GM13976 (cell line): ENCODE measurements around the gene PSKH1.

Experiments used
- DNase-seq: peaks from one replicate; pipeline ENCODE4 v3.0.0; 2012; ENCODE audit warnings: low spot score
- in situ Hi-C: fragments of 300-500 bp; cut with MboI; formaldehyde crosslinking; loops from one replicate; pipeline ENCODE4 v1.12.0; 2022; ENCODE audit warnings: low sequenced_read_pairs, mixed read lengths, inconsistent platforms; ENCODE audit not compliant: unreplicated experiment
- TF ChIP-seq, protein P1 (sequence below): IDR thresholded peaks from 2 replicates; pipeline ENCODE4 v1.5.1; 2012; ENCODE audit warnings: borderline replicate concordance, mild to moderate bottlenecking; ENCODE audit not compliant: insufficient read depth; ENCODE audit errors: extremely low read depth, missing control alignments, control extremely low read depth

The PSKH1 gene

DNA sequence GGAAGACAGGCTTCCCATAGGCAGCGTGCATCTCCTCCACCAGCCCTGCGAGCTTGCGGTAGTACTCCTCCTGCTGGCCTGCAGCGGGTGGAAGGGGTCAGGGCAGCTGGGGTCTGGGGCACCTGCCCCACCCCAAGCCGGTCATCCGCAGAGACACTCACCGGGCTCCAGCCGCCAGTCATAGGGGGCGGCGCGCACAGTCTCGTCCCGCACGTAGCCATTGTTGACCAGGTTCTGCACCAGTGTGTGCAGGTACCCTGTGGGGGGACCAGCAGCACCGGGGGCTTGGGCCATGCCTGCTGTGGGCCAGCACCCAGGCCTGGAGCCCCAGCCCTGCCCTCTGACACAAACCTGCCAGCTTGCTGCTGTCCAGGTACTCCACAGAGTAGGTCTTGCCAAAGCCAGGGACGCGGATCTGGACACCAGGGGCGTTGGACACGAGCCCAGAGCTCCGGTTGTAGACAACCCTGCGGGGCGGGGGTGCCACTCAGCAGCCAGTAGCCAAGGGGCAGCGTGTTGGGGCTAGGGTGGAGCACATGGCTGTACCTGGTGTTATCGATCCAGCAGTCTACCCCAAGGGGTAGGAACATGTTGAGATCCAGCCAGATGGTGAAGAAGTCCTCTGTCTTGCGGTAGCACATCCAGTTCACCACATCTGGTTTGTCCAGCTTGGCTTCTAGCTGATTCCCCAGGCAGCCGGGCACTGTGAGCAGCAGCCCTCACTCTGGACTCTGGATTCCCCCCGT, 49.6 kb downstream of the PSKH1 start:
- TF ChIP-seq, protein P1, sequence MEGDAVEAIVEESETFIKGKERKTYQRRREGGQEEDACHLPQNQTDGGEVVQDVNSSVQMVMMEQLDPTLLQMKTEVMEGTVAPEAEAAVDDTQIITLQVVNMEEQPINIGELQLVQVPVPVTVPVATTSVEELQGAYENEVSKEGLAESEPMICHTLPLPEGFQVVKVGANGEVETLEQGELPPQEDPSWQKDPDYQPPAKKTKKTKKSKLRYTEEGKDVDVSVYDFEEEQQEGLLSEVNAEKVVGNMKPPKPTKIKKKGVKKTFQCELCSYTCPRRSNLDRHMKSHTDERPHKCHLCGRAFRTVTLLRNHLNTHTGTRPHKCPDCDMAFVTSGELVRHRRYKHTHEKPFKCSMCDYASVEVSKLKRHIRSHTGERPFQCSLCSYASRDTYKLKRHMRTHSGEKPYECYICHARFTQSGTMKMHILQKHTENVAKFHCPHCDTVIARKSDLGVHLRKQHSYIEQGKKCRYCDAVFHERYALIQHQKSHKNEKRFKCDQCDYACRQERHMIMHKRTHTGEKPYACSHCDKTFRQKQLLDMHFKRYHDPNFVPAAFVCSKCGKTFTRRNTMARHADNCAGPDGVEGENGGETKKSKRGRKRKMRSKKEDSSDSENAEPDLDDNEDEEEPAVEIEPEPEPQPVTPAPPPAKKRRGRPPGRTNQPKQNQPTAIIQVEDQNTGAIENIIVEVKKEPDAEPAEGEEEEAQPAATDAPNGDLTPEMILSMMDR = no peak
- in situ Hi-C loops = no loop called here

GRCh38 chr16:67943256-67943618, 50.2 kb downstream of the PSKH1 start:
- no peak for DNase-seq
- TF ChIP-seq, protein P1 = no peak
- in situ Hi-C loops = no loop called here

More for the DNA sequence above, 49.6 kb downstream of the PSKH1 start:
- DNase-seq = no peak

GRCh38 chr16:67943619-67944504, 50.8 kb downstream of the PSKH1 start, which contains the start of gene LCAT:
TSS of gene LCAT (minus strand) at chr16:67944120. CDS start at chr16:67944101, 19 bp downstream.
- in situ Hi-C loops = no loop called here
- TF ChIP-seq, protein P1 = no peak
- DNase-seq = no peak

- TF ChIP-seq, protein P1 = no peak
- in situ Hi-C loops = no loop called here
- DNase-seq = no peak
Measured at GRCh38 chr16:67944690-67945391, 51.8 kb downstream of the PSKH1 start.

- in situ Hi-C loops = no loop called here
- TF ChIP-seq, protein P1 = no peak
- no peak for DNase-seq
Measured at GRCh38 chr16:67945392-67945933, 52.4 kb downstream of the PSKH1 start.

GRCh38 chr16:67946128-67946569, 53.1 kb downstream of the PSKH1 start:
- in situ Hi-C loops = no loop called here
- no peak for DNase-seq

More at GRCh38 chr16:67946128-67946569, 53.1 kb downstream of the PSKH1 start:
- TF ChIP-seq, protein P1 = no peak
